ENCODE data around the gene STARD3NL.

Gene STARD3NL

GRCh38 chr7:38273286-38273995 lies 95.4 kb downstream of the STARD3NL start, which contains the start of gene TARP:
Gene TARP (minus strand): TSS chr7:38273636.
- no peak within 1 kb of the TSS for H3K27ac ChIP-seq (ENCODE audit: low read length)
- no peak for ATAC-seq (ENCODE audit: insufficient read depth, low read depth)
- H3K4me1 ChIP-seq (ENCODE audit: insufficient read depth, low read length), result no peaks in the 10 kb centered on the region

GRCh38 chr7:38274486-38274885 lies 96.4 kb downstream of the STARD3NL start:
- no peaks in the 10 kb centered on the region for H4K20me1 ChIP-seq (ENCODE audit: insufficient read depth, low read length)
- H3K9me3 ChIP-seq (ENCODE audit: insufficient read depth, low read length, severe bottlenecking), result no peaks in the 10 kb centered on the region
- DNase-seq, result no peak
- H3K4me3 ChIP-seq (ENCODE audit: low read depth in 1 of 2, low read length in 2 of 2), result no peak overlapping the region
- no peaks in the 10 kb centered on the region for H3K79me2 ChIP-seq (ENCODE audit: insufficient read depth, low read length)
- H3K4me1 ChIP-seq (ENCODE audit: insufficient read depth, low read length), result no peaks in the 10 kb centered on the region
- H3K36me3 ChIP-seq (ENCODE audit: insufficient read depth, low read length), result no peaks in the 10 kb centered on the region
- no peak overlapping the region for H3K9ac ChIP-seq (ENCODE audit: low read depth, low read length)
- no peaks in the 10 kb centered on the region for H3K27me3 ChIP-seq (ENCODE audit: insufficient read depth, low read length, poor library complexity)
- H3K27ac ChIP-seq (ENCODE audit: low read length), result no peak overlapping the region
- TF ChIP-seq CTCF (IDR thresholded peaks at IDR 0.05; ENCODE audit: borderline replicate concordance, extremely low read depth, low read length, poor library complexity, severe bottlenecking) (no peak), EZH2 (IDR thresholded peaks at IDR 0.05; ENCODE audit: borderline replicate concordance, low read depth, low read length, severe bottlenecking) (no peak)
- no peak overlapping the region for H3K4me2 ChIP-seq (ENCODE audit: insufficient read depth, low read length)
- H2AFZ ChIP-seq (ENCODE audit: low read depth, low read length), result no peak overlapping the region
- no peak for ATAC-seq (ENCODE audit: insufficient read depth, low read depth)

More at GRCh38 chr7:38273286-38273995, 95.4 kb downstream of the STARD3NL start, which contains the start of gene TARP:
- H3K9ac ChIP-seq (ENCODE audit: low read depth, low read length), result no peak within 1 kb of the TSS
- no peaks in the 10 kb centered on the region for H4K20me1 ChIP-seq (ENCODE audit: insufficient read depth, low read length)
- H3K4me2 ChIP-seq (ENCODE audit: insufficient read depth, low read length), result no peak within 1 kb of the TSS
- no peak for TF ChIP-seq EZH2 (IDR thresholded peaks at IDR 0.05; ENCODE audit: borderline replicate concordance, low read depth, low read length, severe bottlenecking)
- no peak for TF ChIP-seq CTCF (IDR thresholded peaks at IDR 0.05; ENCODE audit: borderline replicate concordance, extremely low read depth, low read length, poor library complexity, severe bottlenecking)
- H3K9me3 ChIP-seq (ENCODE audit: insufficient read depth, low read length, severe bottlenecking), result no peaks in the 10 kb centered on the region
- DNase-seq, result no peak
- H3K27me3 ChIP-seq (ENCODE audit: insufficient read depth, low read length, poor library complexity), result no peaks in the 10 kb centered on the region
- H2AFZ ChIP-seq (ENCODE audit: low read depth, low read length), result no peak within 1 kb of the TSS
- no peaks in the 10 kb centered on the region for H3K79me2 ChIP-seq (ENCODE audit: insufficient read depth, low read length)
- H3K4me3 ChIP-seq (ENCODE audit: low read depth in 1 of 2, low read length in 2 of 2), result no peak within 1 kb of the TSS
- no peaks in the 10 kb centered on the region for H3K36me3 ChIP-seq (ENCODE audit: insufficient read depth, low read length)

GRCh38 chr7:38274927-38275620 lies 97.0 kb downstream of the STARD3NL start:
- no peaks in the 10 kb centered on the region for H3K4me1 ChIP-seq (ENCODE audit: insufficient read depth, low read length)
- H3K27me3 ChIP-seq (ENCODE audit: insufficient read depth, low read length, poor library complexity), result no peaks in the 10 kb centered on the region
- H3K4me2 ChIP-seq (ENCODE audit: insufficient read depth, low read length), result no peak overlapping the region
- H3K4me3 ChIP-seq (ENCODE audit: low read depth in 1 of 2, low read length in 2 of 2), result no peak overlapping the region
- TF ChIP-seq EZH2 (IDR thresholded peaks at IDR 0.05; ENCODE audit: borderline replicate concordance, low read depth, low read length, severe bottlenecking) (no peak), CTCF (IDR thresholded peaks at IDR 0.05; ENCODE audit: borderline replicate concordance, extremely low read depth, low read length, poor library complexity, severe bottlenecking) (no peak)
- no peak overlapping the region for H3K9ac ChIP-seq (ENCODE audit: low read depth, low read length)
- ATAC-seq (ENCODE audit: insufficient read depth, low read depth) (no peak), DNase-seq (no peak)
- H3K9me3 ChIP-seq (ENCODE audit: insufficient read depth, low read length, severe bottlenecking), result no peaks in the 10 kb centered on the region
- no peak overlapping the region for H2AFZ ChIP-seq (ENCODE audit: low read depth, low read length)
- H3K79me2 ChIP-seq (ENCODE audit: insufficient read depth, low read length), result no peaks in the 10 kb centered on the region
- H4K20me1 ChIP-seq (ENCODE audit: insufficient read depth, low read length), result no peaks in the 10 kb centered on the region
- H3K27ac ChIP-seq (ENCODE audit: low read length), result no peak overlapping the region
- H3K36me3 ChIP-seq (ENCODE audit: insufficient read depth, low read length), result no peaks in the 10 kb centered on the region
